Endothelial cell (in vitro differentiated cells): ENCODE measurements around the gene RFLNA. TPM values are rescaled to one million over a fixed set of nuclear protein-coding genes. Genes with fewer than 3 reads are reported as not detected.

ENCODE experiments used
- DNase-seq: peaks from one replicate; pipeline ENCODE4 v3.0.0; 2021; ENCODE audit warnings: low spot score
- H3K27ac Mint-ChIP-seq: one replicate; pipeline ENCODE4 v1.8.0; 2021; ENCODE audit warnings: mixed read lengths, inconsistent platforms; ENCODE audit not compliant: unreplicated experiment
- H3K27me3 Mint-ChIP-seq: one replicate; pipeline ENCODE4 v1.8.0; 2021; ENCODE audit warnings: mild to moderate bottlenecking, moderate library complexity, mixed read lengths, inconsistent platforms; ENCODE audit not compliant: unreplicated experiment
- H3K36me3 Mint-ChIP-seq: one replicate; pipeline ENCODE4 v1.8.0; 2021; ENCODE audit warnings: mild to moderate bottlenecking, low read depth, mixed read lengths, inconsistent platforms; ENCODE audit not compliant: unreplicated experiment
- H3K4me1 Mint-ChIP-seq: one replicate; pipeline ENCODE4 v1.8.0; 2021; ENCODE audit warnings: mild to moderate bottlenecking, mixed read lengths, inconsistent platforms; ENCODE audit not compliant: unreplicated experiment
- H3K4me3 Mint-ChIP-seq: one replicate; pipeline ENCODE4 v1.8.0; 2021; ENCODE audit warnings: mild to moderate bottlenecking, mixed read lengths, inconsistent platforms; ENCODE audit not compliant: unreplicated experiment
- H3K9me3 Mint-ChIP-seq: one replicate; pipeline ENCODE4 v1.8.0; 2021; ENCODE audit warnings: mixed read lengths, inconsistent platforms; ENCODE audit not compliant: unreplicated experiment
- CTCF ChIP-seq: fragments of 200-600 bp; sonication (generic); IDR thresholded peaks from one replicate; pipeline ENCODE4 v1.5.0; 2021; ENCODE audit warnings: antibody characterized with exemption; ENCODE audit not compliant: unreplicated experiment
- total RNA-seq: library from RNA; stranded (reverse); fragmentation: NEBNext Ultra II Directional; extraction: Animal tissue kit (Norgen Biotek cat#: 25700); gene quantifications from one replicate; pipeline ENCODE4 v1.2.1, GENCODE V29; 2021; ENCODE audit not compliant: unreplicated experiment

RFLNA gene
- total RNA-seq, 1 donor from 2014 or later, result 13.3 TPM

- H3K4me3 Mint-ChIP-seq, result no peak overlapping the region
- peaks cover 7% of the 10 kb centered on the region for H3K27me3 Mint-ChIP-seq
- no peak overlapping the region for H3K27ac Mint-ChIP-seq
- H3K36me3 Mint-ChIP-seq, result peaks cover 14% of the 10 kb centered on the region
- H3K9me3 Mint-ChIP-seq, result no peaks in the 10 kb centered on the region
- no peak for DNase-seq
- TF ChIP-seq CTCF, result no peak
- H3K4me1 Mint-ChIP-seq, result peaks cover 3% of the 10 kb centered on the region
Observed at GRCh38 chr12:124312601-124313000, 17.7 kb downstream of the RFLNA start.

- H3K9me3 Mint-ChIP-seq, result no peaks in the 10 kb centered on the region
- DNase-seq, result no peak
- H3K36me3 Mint-ChIP-seq, result peaks cover 13% of the 10 kb centered on the region
- H3K4me3 Mint-ChIP-seq, result no peak overlapping the region
- peaks cover 11% of the 10 kb centered on the region for H3K27me3 Mint-ChIP-seq
- no peak overlapping the region for H3K27ac Mint-ChIP-seq
- H3K4me1 Mint-ChIP-seq, result peaks cover 8% of the 10 kb centered on the region
- TF ChIP-seq CTCF, result no peak
Observed at GRCh38 chr12:124314207-124314606, 19.3 kb downstream of the RFLNA start.

GRCh38 chr12:124314766-124315165 lies 19.9 kb downstream of the RFLNA start:
- Mint-ChIP-seq H3K9me3 (no peaks in the 10 kb centered on the region), H3K4me1 (peaks cover 8% of the 10 kb centered on the region), H3K36me3 (peaks cover 9% of the 10 kb centered on the region), H3K4me3 (no peak overlapping the region), H3K27me3 (peaks cover 12% of the 10 kb centered on the region), H3K27ac (no peak overlapping the region)
- no peak for TF ChIP-seq CTCF
- no peak for DNase-seq

GRCh38 chr12:124315372-124316044 lies 20.6 kb downstream of the RFLNA start:
- no peak for TF ChIP-seq CTCF
- Mint-ChIP-seq H3K36me3 (peaks cover 9% of the 10 kb centered on the region), H3K27me3 (peaks cover 12% of the 10 kb centered on the region), H3K4me1 (peaks cover 8% of the 10 kb centered on the region), H3K27ac (no peak overlapping the region), H3K9me3 (no peaks in the 10 kb centered on the region), H3K4me3 (no peak overlapping the region)
- no peak for DNase-seq

GRCh38 chr12:124316257-124316900 lies 21.5 kb downstream of the RFLNA start:
- peaks cover 12% of the 10 kb centered on the region for H3K27me3 Mint-ChIP-seq
- TF ChIP-seq CTCF, result no peak
- H3K4me1 Mint-ChIP-seq, result peaks cover 8% of the 10 kb centered on the region
- no peak for DNase-seq
- no peak overlapping the region for H3K4me3 Mint-ChIP-seq
- H3K9me3 Mint-ChIP-seq, result no peaks in the 10 kb centered on the region
- H3K36me3 Mint-ChIP-seq, result peaks cover 9% of the 10 kb centered on the region
- H3K27ac Mint-ChIP-seq, result no peak overlapping the region
